ENCODE results near the gene AMDHD2. TPM values are rescaled to one million over a fixed set of nuclear protein-coding genes. Genes with fewer than 3 reads are reported as not detected.
A peak's percentile ranks its signal among the peaks of the same experiment; 100 is the strongest.

AMDHD2 gene
- total RNA-seq, 1 experiment from 2014 or later, result 22.7 TPM

DNA sequence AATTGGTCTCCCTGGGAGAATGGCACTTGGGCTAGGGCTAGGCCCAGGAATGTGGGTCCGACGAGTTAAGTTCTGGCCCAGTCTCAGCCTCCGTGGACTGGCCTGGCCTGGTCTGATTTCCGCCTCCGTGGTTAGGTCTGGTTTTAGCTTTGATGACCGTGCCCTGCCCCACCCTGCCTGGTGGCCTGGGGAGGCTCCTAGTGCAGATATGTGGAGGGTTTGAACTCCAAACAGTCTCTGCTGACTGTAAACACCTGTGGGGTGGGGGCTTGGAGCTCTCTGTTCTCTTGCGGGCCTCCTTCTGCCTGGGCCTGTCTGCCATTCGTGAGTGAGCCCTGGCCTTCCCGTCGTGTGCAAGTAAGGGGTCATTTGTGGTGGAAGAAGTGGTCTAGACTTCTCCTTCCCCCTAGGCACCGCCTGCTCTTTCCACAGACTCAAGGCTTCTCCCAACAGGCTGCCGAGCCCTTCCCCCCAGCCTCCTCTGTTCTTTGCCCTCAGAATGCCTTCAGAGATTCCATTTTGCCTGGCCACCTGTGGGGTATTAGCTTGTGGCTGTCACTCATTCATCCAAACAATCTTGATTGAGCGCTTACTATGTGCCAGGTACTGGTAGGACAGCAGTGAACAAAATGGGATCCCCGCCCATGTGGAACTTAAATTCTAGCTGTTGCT lies 4.9 kb upstream of the AMDHD2 start:
- Histone ChIP-seq H3K4me1 (ENCODE audit: low read length) (peaks cover 42% of the 10 kb centered on the region), H3K27me3 (ENCODE audit: low read length) (no peaks in the 10 kb centered on the region), H3K9ac (ENCODE audit: low read length) (peak overlapping the region; percentile 98), H3K9me3 (ENCODE audit: low read length) (no peaks in the 10 kb centered on the region), H3K9me2 (replicated peaks; ENCODE audit: insufficient read depth, low read length) (no peaks in the 10 kb centered on the region), H3K36me3 (ENCODE audit: insufficient read depth, low read length) (no peaks in the 10 kb centered on the region), H3K27ac (ENCODE audit: low read length) (no peak overlapping the region), H3K79me2 (ENCODE audit: low read length) (peaks cover 53% of the 10 kb centered on the region), H3K4me2 (ENCODE audit: low read depth, low read length, poor library complexity, severe bottlenecking) (peak overlapping the region; percentile 76), H4K20me1 (ENCODE audit: insufficient read depth, low read depth, low read length) (peaks cover 41% of the 10 kb centered on the region), H2AFZ (ENCODE audit: low read length) (no peak overlapping the region), H3K4me3 (ENCODE audit: low read length) (peak overlapping the region; percentile 76)
- no peak for DNase-seq

GRCh38 chr16:2516391-2517240 lies 3.6 kb upstream of the AMDHD2 start:
- peaks cover 50% of the 10 kb centered on the region for H3K4me1 ChIP-seq (ENCODE audit: low read length)
- peaks cover 41% of the 10 kb centered on the region for H4K20me1 ChIP-seq (ENCODE audit: insufficient read depth, low read depth, low read length)
- no peaks in the 10 kb centered on the region for H3K9me3 ChIP-seq (ENCODE audit: low read length)
- H3K36me3 ChIP-seq (ENCODE audit: insufficient read depth, low read length), result no peaks in the 10 kb centered on the region
- H3K9ac ChIP-seq (ENCODE audit: low read length), result peak overlapping the region; percentile 98
- H3K4me3 ChIP-seq (ENCODE audit: low read length), result no peak overlapping the region
- peaks cover 63% of the 10 kb centered on the region for H3K79me2 ChIP-seq (ENCODE audit: low read length)
- H3K4me2 ChIP-seq (ENCODE audit: low read depth, low read length, poor library complexity, severe bottlenecking), result peak overlapping the region; percentile 20
- no peaks in the 10 kb centered on the region for H3K9me2 ChIP-seq (replicated peaks; ENCODE audit: insufficient read depth, low read length)
- DNase-seq, result no peak
- no peak overlapping the region for H3K27ac ChIP-seq (ENCODE audit: low read length)
- H3K27me3 ChIP-seq (ENCODE audit: low read length), result no peaks in the 10 kb centered on the region
- no peak overlapping the region for H2AFZ ChIP-seq (ENCODE audit: low read length)

DNA sequence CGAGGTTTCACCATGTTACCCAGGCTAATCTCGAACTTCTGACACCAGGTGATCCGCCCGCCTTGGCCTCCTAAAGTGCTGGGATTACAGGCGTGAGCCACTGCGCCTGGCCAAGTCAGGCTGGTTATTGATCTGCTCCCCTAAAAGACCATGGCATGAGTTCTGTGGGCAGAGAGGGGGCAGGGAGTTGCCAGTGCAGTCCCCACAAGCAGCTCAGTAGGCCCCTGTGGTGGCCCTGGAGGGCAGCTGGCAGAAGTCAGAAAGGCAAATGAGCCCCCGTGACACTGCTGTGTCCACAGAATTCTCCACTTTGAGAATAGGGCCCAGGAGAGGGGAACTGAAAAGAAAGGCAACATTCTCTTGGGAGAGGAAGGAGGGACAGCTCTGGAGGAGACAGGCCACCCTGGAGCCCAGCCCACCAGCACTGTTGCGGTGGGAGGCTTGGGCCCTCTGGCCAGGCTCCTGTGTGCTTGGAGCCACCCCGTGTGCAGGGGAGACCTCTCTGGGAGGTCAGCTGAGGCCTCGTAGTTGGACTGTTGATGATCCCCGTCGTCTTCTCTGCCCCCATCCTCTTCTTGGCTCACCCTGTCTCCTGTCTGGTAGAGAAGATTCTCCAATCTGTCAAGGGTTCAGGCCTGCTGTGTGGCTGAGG lies 2.1 kb upstream of the AMDHD2 start:
- Histone ChIP-seq H3K9ac (ENCODE audit: low read length) (no peak overlapping the region), H2AFZ (ENCODE audit: low read length) (no peak overlapping the region), H4K20me1 (ENCODE audit: insufficient read depth, low read depth, low read length) (peaks cover 41% of the 10 kb centered on the region), H3K4me3 (ENCODE audit: low read length) (no peak overlapping the region), H3K4me2 (ENCODE audit: low read depth, low read length, poor library complexity, severe bottlenecking) (no peak overlapping the region), H3K79me2 (ENCODE audit: low read length) (peaks cover 67% of the 10 kb centered on the region), H3K27ac (ENCODE audit: low read length) (no peak overlapping the region), H3K36me3 (ENCODE audit: insufficient read depth, low read length) (no peaks in the 10 kb centered on the region), H3K9me3 (ENCODE audit: low read length) (no peaks in the 10 kb centered on the region), H3K9me2 (replicated peaks; ENCODE audit: insufficient read depth, low read length) (no peaks in the 10 kb centered on the region), H3K4me1 (ENCODE audit: low read length) (peaks cover 46% of the 10 kb centered on the region), H3K27me3 (ENCODE audit: low read length) (no peaks in the 10 kb centered on the region)
- DNase-seq, result no peak

DNA sequence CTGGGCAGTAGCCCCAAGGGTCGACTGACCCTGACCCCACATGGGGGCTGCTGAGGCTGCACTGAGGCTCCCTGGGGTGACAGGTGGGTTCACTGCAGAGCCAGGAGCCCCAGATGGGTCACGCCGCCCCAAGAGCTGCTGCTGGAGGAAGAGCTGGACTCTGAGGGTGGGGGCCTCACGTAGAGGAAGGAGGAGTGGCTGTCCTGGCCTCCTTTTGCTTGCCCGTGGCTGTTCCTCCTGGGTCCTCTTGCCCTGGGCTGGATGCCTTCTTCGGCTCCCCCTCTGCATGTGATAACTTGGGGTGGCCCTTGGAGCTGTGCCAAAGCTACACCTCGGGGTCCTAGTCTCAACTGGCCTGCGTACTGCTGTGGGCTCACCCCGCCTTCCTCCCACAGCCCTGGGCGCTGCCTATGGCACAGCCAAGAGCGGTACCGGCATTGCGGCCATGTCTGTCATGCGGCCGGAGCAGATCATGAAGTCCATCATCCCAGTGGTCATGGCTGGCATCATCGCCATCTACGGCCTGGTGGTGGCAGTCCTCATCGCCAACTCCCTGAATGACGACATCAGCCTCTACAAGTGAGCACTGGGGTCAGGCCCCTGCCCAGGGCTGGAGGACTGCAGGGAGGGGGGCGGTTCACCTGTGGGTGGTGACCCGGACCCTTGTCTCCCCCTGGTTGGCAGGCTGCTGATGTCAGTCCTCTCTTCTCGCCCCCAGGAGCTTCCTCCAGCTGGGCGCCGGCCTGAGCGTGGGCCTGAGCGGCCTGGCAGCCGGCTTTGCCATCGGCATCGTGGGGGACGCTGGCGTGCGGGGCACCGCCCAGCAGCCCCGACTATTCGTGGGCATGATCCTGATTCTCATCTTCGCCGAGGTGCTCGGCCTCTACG lies 1.1 kb upstream of the AMDHD2 start:
- no peaks in the 10 kb centered on the region for H3K9me2 ChIP-seq (replicated peaks; ENCODE audit: insufficient read depth, low read length)
- peaks cover 42% of the 10 kb centered on the region for H3K4me1 ChIP-seq (ENCODE audit: low read length)
- H2AFZ ChIP-seq (ENCODE audit: low read length), result no peak overlapping the region
- H3K79me2 ChIP-seq (ENCODE audit: low read length), result peaks cover 64% of the 10 kb centered on the region
- H3K9me3 ChIP-seq (ENCODE audit: low read length), result no peaks in the 10 kb centered on the region
- 0 out of 2 replicates have a peak, but pooled peaks cover 3% of the 10 kb centered on the region for H3K36me3 ChIP-seq (ENCODE audit: insufficient read depth, low read length)
- no peaks in the 10 kb centered on the region for H3K27me3 ChIP-seq (ENCODE audit: low read length)
- H3K27ac ChIP-seq (ENCODE audit: low read length), result no peak overlapping the region
- peaks cover 41% of the 10 kb centered on the region for H4K20me1 ChIP-seq (ENCODE audit: insufficient read depth, low read depth, low read length)
- no peak overlapping the region for H3K9ac ChIP-seq (ENCODE audit: low read length)
- no peak for DNase-seq
- no peak overlapping the region for H3K4me3 ChIP-seq (ENCODE audit: low read length)
- H3K4me2 ChIP-seq (ENCODE audit: low read depth, low read length, poor library complexity, severe bottlenecking), result no peak overlapping the region

DNA sequence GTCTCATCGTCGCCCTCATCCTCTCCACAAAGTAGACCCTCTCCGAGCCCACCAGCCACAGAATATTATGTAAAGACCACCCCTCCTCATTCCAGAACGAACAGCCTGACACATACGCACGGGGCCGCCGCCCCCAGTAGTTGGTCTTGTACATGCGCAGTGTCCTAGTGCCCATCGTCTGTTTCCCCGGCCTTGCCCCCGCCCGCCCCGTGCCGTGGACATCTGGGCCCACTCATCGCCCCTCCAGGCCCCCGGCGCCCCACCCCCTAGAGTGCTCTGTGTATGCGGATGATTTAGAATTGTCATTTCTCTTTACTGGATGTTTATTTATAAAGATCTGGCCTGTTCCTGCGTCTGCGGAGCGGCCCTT lies 475 bp upstream of the AMDHD2 start:
- Histone ChIP-seq H4K20me1 (ENCODE audit: insufficient read depth, low read depth, low read length) (peaks cover 39% of the 10 kb centered on the region), H2AFZ (ENCODE audit: low read length) (no peak overlapping the region), H3K79me2 (ENCODE audit: low read length) (peaks cover 59% of the 10 kb centered on the region), H3K4me1 (ENCODE audit: low read length) (peaks cover 42% of the 10 kb centered on the region), H3K9me3 (ENCODE audit: low read length) (no peaks in the 10 kb centered on the region), H3K27ac (ENCODE audit: low read length) (no peak overlapping the region), H3K9ac (ENCODE audit: low read length) (no peak overlapping the region), H3K36me3 (ENCODE audit: insufficient read depth, low read length) (0 out of 2 replicates have a peak, but pooled peaks cover 3% of the 10 kb centered on the region), H3K4me3 (ENCODE audit: low read length) (no peak overlapping the region), H3K9me2 (replicated peaks; ENCODE audit: insufficient read depth, low read length) (no peaks in the 10 kb centered on the region), H3K27me3 (ENCODE audit: low read length) (no peaks in the 10 kb centered on the region), H3K4me2 (ENCODE audit: low read depth, low read length, poor library complexity, severe bottlenecking) (peak overlapping the region; percentile 50)
- DNase-seq, result no peak

DNA sequence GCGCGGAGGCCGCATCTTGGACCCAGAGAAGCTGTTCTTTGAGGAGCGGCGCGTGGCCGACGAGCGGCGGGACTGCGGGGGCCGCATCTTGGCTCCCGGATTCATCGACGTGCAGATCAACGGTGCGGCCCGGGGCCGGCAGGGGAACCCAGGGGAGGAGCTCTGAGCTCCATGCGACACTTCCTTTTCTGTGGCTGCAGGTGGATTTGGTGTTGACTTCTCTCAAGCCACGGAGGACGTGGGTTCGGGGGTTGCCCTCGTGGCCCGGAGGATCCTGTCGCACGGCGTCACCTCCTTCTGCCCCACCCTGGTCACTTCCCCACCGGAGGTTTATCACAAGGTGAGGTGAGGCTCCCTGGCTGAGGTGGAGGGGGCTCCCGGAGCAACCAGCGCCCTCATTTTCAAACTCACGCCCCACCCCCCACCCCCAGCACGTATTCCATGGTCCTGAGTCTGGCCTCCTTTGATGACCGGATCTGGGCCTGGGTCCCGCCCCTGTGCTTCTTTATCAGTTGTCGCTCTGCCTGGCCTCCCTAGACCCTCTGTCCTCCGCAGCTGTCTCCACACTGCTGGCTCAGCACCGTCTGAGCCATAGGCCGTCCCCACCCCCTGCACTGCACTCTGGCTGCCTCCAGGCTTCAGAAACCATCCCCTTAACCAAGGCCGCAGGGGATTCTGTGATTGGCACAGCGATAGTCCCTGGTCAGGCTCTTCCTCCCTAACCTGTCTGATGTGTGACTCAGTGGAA lies 787 bp downstream of the AMDHD2 start:
- Histone ChIP-seq H3K9me3 (ENCODE audit: low read length) (no peaks in the 10 kb centered on the region), H3K4me3 (ENCODE audit: low read length) (peak overlapping the region; percentile 79), H4K20me1 (ENCODE audit: insufficient read depth, low read depth, low read length) (peaks cover 27% of the 10 kb centered on the region; the same call in 1 of the 2 replicates), H3K9ac (ENCODE audit: low read length) (peak overlapping the region; percentile 87), H2AFZ (ENCODE audit: low read length) (no peak overlapping the region), H3K9me2 (replicated peaks; ENCODE audit: insufficient read depth, low read length) (no peaks in the 10 kb centered on the region), H3K27me3 (ENCODE audit: low read length) (no peaks in the 10 kb centered on the region), H3K79me2 (ENCODE audit: low read length) (peaks cover 46% of the 10 kb centered on the region), H3K27ac (ENCODE audit: low read length) (no peak overlapping the region), H3K36me3 (ENCODE audit: insufficient read depth, low read length) (0 out of 2 replicates have a peak, but pooled peaks cover 3% of the 10 kb centered on the region), H3K4me1 (ENCODE audit: low read length) (peaks cover 31% of the 10 kb centered on the region), H3K4me2 (ENCODE audit: low read depth, low read length, poor library complexity, severe bottlenecking) (peak overlapping the region; percentile 93)
- peak; percentile 78 for DNase-seq

GRCh38 chr16:2523801-2524231 lies 3.6 kb downstream of the AMDHD2 start:
- Histone ChIP-seq H3K79me2 (ENCODE audit: low read length) (peaks cover 18% of the 10 kb centered on the region), H4K20me1 (ENCODE audit: insufficient read depth, low read depth, low read length) (0 out of 2 replicates have a peak, but pooled peaks cover 4% of the 10 kb centered on the region), H3K9me2 (replicated peaks; ENCODE audit: insufficient read depth, low read length) (no peaks in the 10 kb centered on the region), H3K4me3 (ENCODE audit: low read length) (no peak overlapping the region), H3K27me3 (ENCODE audit: low read length) (no peaks in the 10 kb centered on the region), H3K27ac (ENCODE audit: low read length) (no peak overlapping the region), H3K9ac (ENCODE audit: low read length) (no peak overlapping the region), H3K36me3 (ENCODE audit: insufficient read depth, low read length) (0 out of 2 replicates have a peak, but pooled peaks cover 3% of the 10 kb centered on the region), H3K4me2 (ENCODE audit: low read depth, low read length, poor library complexity, severe bottlenecking) (no peak overlapping the region), H2AFZ (ENCODE audit: low read length) (no peak overlapping the region), H3K9me3 (ENCODE audit: low read length) (no peaks in the 10 kb centered on the region), H3K4me1 (ENCODE audit: low read length) (peaks cover 16% of the 10 kb centered on the region)
- no peak for DNase-seq
